Activated B cell treated with CpG ODN at 0.5 μM for 24 hours (primary cell): ENCODE results near the gene SLC37A1. TPM values are rescaled to one million over a fixed set of nuclear protein-coding genes. Genes with fewer than 3 reads are reported as not detected.
"Not testable (repeated sequence)": the region's sequence is repeated elsewhere in the genome, so short reads cannot be mapped to it uniquely, and the experiment has no call there.

Experiments used
- ATAC-seq: fragments of 200-7000 bp; cut with Tn5 transposase; one replicate; pipeline ENCODE4 v1.10.0; 2021; ENCODE audit warnings: low read depth, mild to moderate bottlenecking, moderate library complexity
- CTCF ChIA-PET: fragments of 350-600 bp; sonication (Branson Sonifier 250); formaldehyde crosslinking; loops from one replicate; lab custom pipeline; 2021; ENCODE audit warnings: antibody characterized with exemption; lab: Charles Lee
- POLR2A ChIA-PET: fragments of 350-600 bp; sonication (Branson Sonifier 250); formaldehyde crosslinking; loops from one replicate; lab custom pipeline; 2021; ENCODE audit warnings: antibody characterized with exemption; lab: Charles Lee
- DNase-seq: peaks from one replicate; pipeline ENCODE4 v3.0.0; 2022
- H3K27ac Mint-ChIP-seq: one replicate; pipeline ENCODE4 v1.8.0; 2020; ENCODE audit warnings: mixed read lengths
- H3K27me3 Mint-ChIP-seq: one replicate; pipeline ENCODE4 v1.8.0; 2021; ENCODE audit warnings: mixed read lengths
- H3K36me3 Mint-ChIP-seq: one replicate; pipeline ENCODE4 v1.8.0; 2021; ENCODE audit warnings: low read depth, mixed read lengths
- H3K4me1 Mint-ChIP-seq: one replicate; pipeline ENCODE4 v1.8.0; 2021; ENCODE audit warnings: mixed read lengths
- H3K4me3 Mint-ChIP-seq: one replicate; pipeline ENCODE4 v1.8.0; 2020; ENCODE audit warnings: mild to moderate bottlenecking, mixed read lengths
- H3K9me3 Mint-ChIP-seq: one replicate; pipeline ENCODE4 v1.8.0; 2020; ENCODE audit warnings: mixed read lengths
- CTCF ChIP-seq: fragments of 200-600 bp; IDR thresholded peaks from one replicate; pipeline ENCODE4 v1.8.0; 2022; ENCODE audit warnings: antibody characterized with exemption, mild to moderate bottlenecking
- intact Hi-C: fragments of 100-400 bp; cut with micrococcal nuclease; formaldehyde crosslinking; loops from one replicate; pipeline ENCODE4 v1.15.1; 2024
- total RNA-seq: library from RNA; stranded (reverse); gene quantifications from 2 replicates; pipeline ENCODE4 v1.2.3, GENCODE V29; 2022

Gene SLC37A1
- total RNA-seq, 1 donor from 2014 or later = 47.9 TPM

- ChIA-PET POLR2A (no interaction called here), CTCF (no interaction called here)
- H3K4me1 Mint-ChIP-seq = peaks cover 3% of the 10 kb centered on the region
- TF ChIP-seq CTCF = no peak
- ATAC-seq = no peak
- intact Hi-C loops = no loop called here
- no peak overlapping the region for H3K4me3 Mint-ChIP-seq
- H3K36me3 Mint-ChIP-seq = no peaks in the 10 kb centered on the region
- no peak overlapping the region for H3K27ac Mint-ChIP-seq
- no peak for DNase-seq
- H3K27me3 Mint-ChIP-seq = peaks cover 23% of the 10 kb centered on the region
- H3K9me3 Mint-ChIP-seq = no peaks in the 10 kb centered on the region
Measured at GRCh38 chr21:42624936-42625335, 111.3 kb downstream of the SLC37A1 start.

- H3K4me1 Mint-ChIP-seq = peaks cover 3% of the 10 kb centered on the region
- peaks cover 19% of the 10 kb centered on the region for H3K27me3 Mint-ChIP-seq
- POLR2A ChIA-PET = no interaction called here
- no peak overlapping the region for H3K27ac Mint-ChIP-seq
- H3K36me3 Mint-ChIP-seq = no peaks in the 10 kb centered on the region
- no peak for TF ChIP-seq CTCF
- intact Hi-C loops = no loop called here
- ATAC-seq (no peak), DNase-seq (no peak)
- H3K4me3 Mint-ChIP-seq = no peak overlapping the region
- CTCF ChIA-PET = interaction anchor here (0.5 kb wide), 1 partner anchor 41 kb away, joined by 3 read pairs; no protein-coding TSS in a partner anchor
- H3K9me3 Mint-ChIP-seq = no peaks in the 10 kb centered on the region
Measured at GRCh38 chr21:42626171-42626570, 112.5 kb downstream of the SLC37A1 start.

GRCh38 chr21:42627527-42628289 lies 114.1 kb downstream of the SLC37A1 start:
- Mint-ChIP-seq H3K27me3 (peaks cover 15% of the 10 kb centered on the region), H3K4me1 (peaks cover 3% of the 10 kb centered on the region), H3K36me3 (no peaks in the 10 kb centered on the region), H3K9me3 (no peaks in the 10 kb centered on the region), H3K4me3 (no peak overlapping the region), H3K27ac (no peak overlapping the region)
- no peak for DNase-seq
- CTCF ChIA-PET = no interaction called here
- intact Hi-C loops = no loop called here
- POLR2A ChIA-PET = no interaction called here
- ATAC-seq = no peak
- TF ChIP-seq CTCF = no peak

GRCh38 chr21:42628466-42629061 lies 114.9 kb downstream of the SLC37A1 start:
- H3K36me3 Mint-ChIP-seq, POLR2A ChIA-PET, intact Hi-C loops, H3K9me3 Mint-ChIP-seq, H3K4me1 Mint-ChIP-seq, H3K4me3 Mint-ChIP-seq, DNase-seq, H3K27ac Mint-ChIP-seq, CTCF ChIA-PET, ATAC-seq: not testable (repeated sequence)
- peaks cover 15% of the 10 kb centered on the region for H3K27me3 Mint-ChIP-seq

GRCh38 chr21:42629933-42630589 lies 116.4 kb downstream of the SLC37A1 start:
- intact Hi-C loops = no loop called here
- Mint-ChIP-seq H3K36me3 (no peaks in the 10 kb centered on the region), H3K27me3 (peaks cover 10% of the 10 kb centered on the region), H3K9me3 (no peaks in the 10 kb centered on the region), H3K4me1 (no peaks in the 10 kb centered on the region), H3K27ac (no peak overlapping the region), H3K4me3 (no peak overlapping the region)
- no peak for ATAC-seq
- no peak for DNase-seq
- CTCF ChIA-PET = no interaction called here
- no peak for TF ChIP-seq CTCF
- POLR2A ChIA-PET = no interaction called here
